K562 (cell line): Measurements from ENCODE around the gene EEA1. TPM values are rescaled to one million over a fixed set of nuclear protein-coding genes. Genes with fewer than 3 reads are reported as not detected.

Experiments
- ATAC-seq: fragments of 200-7000 bp; cut with Tn5 transposase; 3 replicates; pipeline ENCODE4 v1.9.1; 2020; ENCODE audit warnings: moderate library complexity
- BruUV-seq: library from RNA; stranded (reverse); fragments of 400-500 nt; replicated peaks from 2 replicates; lab custom pipeline; 2021; lab: Mats Ljungman, UMichigan
- CTCF ChIA-PET: fragments of 300-600 bp; formaldehyde crosslinking; extraction: SDS; loops from one replicate; lab custom pipeline; 2021; ENCODE audit warnings: low intra/inter-chr PET ratio; lab: Yijun Ruan, JAX
- POLR2A ChIA-PET: fragments of 300-600, 350-650 bp; sonication (Branson Sonifier 250); formaldehyde crosslinking; extraction: SDS; loops from one replicate; lab custom pipeline; 2021; ENCODE audit warnings: antibody characterized with exemption, inconsistent platforms; lab: Yijun Ruan, JAX
- DNase-seq, 4 experiments: peaks; one replicate each; pipeline versions ENCODE4 v3.0.0 to v3.0.0-alpha.2; 2011 to 2018; ENCODE audit warnings: low spot score in 3 of 4, mixed read lengths in 3 of 4; ENCODE audit errors: extremely low read depth in 1 of 4
- FAIRE-seq: peaks from 2 replicates; lab custom pipeline; 2011; peaks lifted over from hg19 to GRCh38; lab: Jason Lieb, UNC
- H2AFZ ChIP-seq: 2 replicates; pipeline ENCODE4 v1.6.0; 2011; ENCODE audit warnings: low read depth, low read length, control low read depth, inconsistent platforms
- H3K27ac ChIP-seq: fragments of 200-600 bp; 3 replicates; pipeline ENCODE4 v1.8.0; 2011; ENCODE audit warnings: low read depth, mild to moderate bottlenecking, control low read depth, inconsistent platforms, low read length, moderate library complexity, mixed read lengths; ENCODE audit errors: extremely low read depth
- H3K27me3 ChIP-seq, 2 experiments: fragments of 300-600 bp in 1 of 2; 2 replicates in 1 of 2; 3 replicates in 1 of 2; pipeline versions ENCODE4 v1.6.0 to v1.8.0; 2011; ENCODE audit warnings: inconsistent platforms in 2 of 2, low read length in 2 of 2, mild to moderate bottlenecking in 1 of 2, mixed read lengths in 1 of 2, moderate library complexity in 1 of 2; ENCODE audit not compliant: control insufficient read depth in 2 of 2, insufficient read depth in 2 of 2
- H3K36me3 ChIP-seq: fragments of 300-600 bp; 3 replicates; pipeline ENCODE4 v1.8.0; 2011; ENCODE audit warnings: mild to moderate bottlenecking, low read length, inconsistent platforms; ENCODE audit not compliant: control insufficient read depth, insufficient read depth
- H3K4me1 ChIP-seq, 2 experiments: fragments of 200-600 bp in 1 of 2; replicated peaks in 1 of 2; 2 replicates in 1 of 2; 3 replicates in 1 of 2; pipeline versions ENCODE4 v1.5.1 to v1.8.0; 2011; ENCODE audit warnings: inconsistent platforms in 2 of 2, low read length in 2 of 2, mild to moderate bottlenecking in 1 of 2, mixed read lengths in 1 of 2, moderate library complexity in 1 of 2; ENCODE audit not compliant: control insufficient read depth in 2 of 2, insufficient read depth in 2 of 2
- H3K4me2 ChIP-seq: 2 replicates; pipeline ENCODE4 v1.6.1; 2011; ENCODE audit warnings: low read length, control low read depth, inconsistent platforms, mixed read lengths; ENCODE audit not compliant: insufficient read depth
- H3K4me3 ChIP-seq: fragments of 200-600 bp; sonication (generic), shearing (Covaris generic); 2 replicates; pipeline ENCODE4 v1.5.1; 2016; ENCODE audit warnings: control low read depth, inconsistent platforms
- H3K79me2 ChIP-seq: fragments of 200-600 bp; 3 replicates; pipeline ENCODE4 v1.8.0; 2011; ENCODE audit warnings: low read length, inconsistent platforms; ENCODE audit not compliant: control insufficient read depth, insufficient read depth
- H3K9ac ChIP-seq, 2 experiments: 2 replicates each; pipeline versions ENCODE4 v1.6.0 to v1.6.1; 2011; ENCODE audit warnings: low read depth in 2 of 2, low read length in 2 of 2, control low read depth in 1 of 2, inconsistent platforms in 1 of 2, mild to moderate bottlenecking in 1 of 2, mixed read lengths in 1 of 2; ENCODE audit not compliant: insufficient read depth in 1 of 2
- H3K9me1 ChIP-seq: one replicate; pipeline ENCODE4 v1.6.0; 2011; ENCODE audit warnings: inconsistent platforms, mild to moderate bottlenecking, low read length, moderate library complexity; ENCODE audit not compliant: control insufficient read depth, insufficient read depth
- H3K9me3 ChIP-seq: replicated peaks from 2 replicates; pipeline ENCODE4 v1.5.1; 2011; ENCODE audit warnings: low read depth, low read length, inconsistent platforms; ENCODE audit not compliant: control insufficient read depth, insufficient read depth
- H4K20me1 ChIP-seq: replicated peaks from 2 replicates; pipeline ENCODE4 v1.6.1; 2011; ENCODE audit warnings: low read length, inconsistent platforms, mixed read lengths; ENCODE audit not compliant: control insufficient read depth, insufficient read depth
- ASH1L ChIP-seq: fragments of 450-650 bp; IDR thresholded peaks from 2 replicates; pipeline ENCODE4 v1.6.1; 2018; ENCODE audit warnings: borderline replicate concordance, mild to moderate bottlenecking, low read depth; ENCODE audit not compliant: partially characterized antibody
- BHLHE40 ChIP-seq: IDR thresholded peaks from 2 replicates; pipeline ENCODE4 v1.6.1; 2011; ENCODE audit warnings: low read length, improper control_type of control experiment
- CBFB ChIP-seq: sonication (generic); formaldehyde crosslinking; IDR thresholded peaks from 2 replicates; pipeline ENCODE4 v1.4.0; 2020; ENCODE audit warnings: mild to moderate bottlenecking, missing genetic modification reagents
- CBX2 ChIP-seq: fragments of 200-600 bp; sonication (generic); IDR thresholded peaks from one replicate; pipeline ENCODE4 v1.6.1; 2012; ENCODE audit warnings: mild to moderate bottlenecking, low read length, inconsistent platforms; ENCODE audit not compliant: insufficient read depth, poor library complexity, severe bottlenecking
- ELF2 ChIP-seq: fragments of 250-450 bp; sonication (Bioruptor Pico); IDR thresholded peaks from 2 replicates; pipeline ENCODE4 v1.5.0; 2021; ENCODE audit warnings: mild to moderate bottlenecking
- MAZ ChIP-seq, 2 experiments: fragments of 450-650 bp in 1 of 2; sonication (generic) in 1 of 2; formaldehyde crosslinking; IDR thresholded peaks in 1 of 2; conservative IDR thresholded peaks in 1 of 2; 2 replicates each; pipeline versions ENCODE4 v1.4.0 to v1.5.0; 2020; ENCODE audit warnings: mild to moderate bottlenecking in 1 of 2, missing genetic modification reagents in 1 of 2
- MEIS2 ChIP-seq: fragments of 450-650 bp; IDR thresholded peaks from 2 replicates; pipeline ENCODE4 v1.6.1; 2014; ENCODE audit warnings: mild to moderate bottlenecking; ENCODE audit not compliant: partially characterized antibody
- NR2F6 ChIP-seq: fragments of 450-650 bp; formaldehyde crosslinking; IDR thresholded peaks from 2 replicates; pipeline ENCODE4 v1.4.0; 2020; ENCODE audit warnings: mild to moderate bottlenecking
- NR3C1 ChIP-seq: sonication (generic); formaldehyde crosslinking; IDR thresholded peaks from 2 replicates; pipeline ENCODE4 v1.8.1; 2022; ENCODE audit warnings: missing genetic modification reagents
- SFPQ ChIP-seq: fragments of 200-400 bp; formaldehyde crosslinking; IDR thresholded peaks from 2 replicates; pipeline ENCODE4 v1.6.1; 2017; ENCODE audit warnings: mild to moderate bottlenecking, low read depth, low read length, moderate library complexity
- ZBTB11 ChIP-seq, 3 experiments: fragments of 200-800 bp in 1 of 3; fragments of 250-450 bp in 1 of 3; fragments of 450-650 bp in 1 of 3; sonication (Bioruptor Pico) in 1 of 3; sonication (Bioruptor generic) in 1 of 3; formaldehyde crosslinking in 1 of 3; IDR thresholded peaks; 2 replicates each; pipeline versions ENCODE4 v1.6.1 to v1.8.0; 2016 to 2022; ENCODE audit warnings: mild to moderate bottlenecking in 2 of 3, missing genetic modification characterization in 2 of 3, missing compliant biosample characterization in 1 of 3, moderate library complexity in 1 of 3
- ZNF143 ChIP-seq: sonication (generic); formaldehyde crosslinking; IDR thresholded peaks from 2 replicates; pipeline ENCODE4 v1.9.0; 2022; ENCODE audit warnings: mild to moderate bottlenecking, missing genetic modification reagents
- WGBS: fragments of 100-300 bp; shearing (Covaris generic); methylation state at CpG from one replicate; pipeline ENCODE4 v1.1.6; 2016; ENCODE audit warnings: low coverage, mixed read lengths; ENCODE audit not compliant: insufficient coverage; ENCODE audit errors: missing lambda C conversion rate; 5-methylcytosine and 5-hydroxymethylcytosine counted together
- in situ Hi-C: fragments of 300-500 bp; cut with MboI; formaldehyde crosslinking; loops from 4 replicates; pipeline ENCODE4 v1.15.0; 2018; ENCODE audit warnings: inconsistent platforms, mixed read lengths
- intact Hi-C: fragments of 100-400 bp; cut with micrococcal nuclease; formaldehyde crosslinking; loops from 2 replicates; pipeline ENCODE4 v1.14.2; 2022
- polyA plus RNA-seq, 8 experiments: library from polyadenylated mRNA; depleted of rRNA in 4 of 8; stranded (reverse) in 5 of 8; unstranded in 3 of 8; fragments of >200 nt; fragmentation: Nextera tagmentation in 2 of 8; fragmentation: Illumina TruSeq in 1 of 8; extraction: Ambion mirVana in 2 of 8; extraction: Trizol in 1 of 8; gene quantifications; 2 replicates each; pipeline versions ENCODE4 v1.2.1 to v1.2.3, GENCODE V29; 2011 to 2014; ENCODE audit warnings: inconsistent platforms in 1 of 8, missing spikeins in 1 of 8
- total RNA-seq, 7 experiments: library from RNA; depleted of rRNA in 6 of 7; stranded (reverse); fragments of >200 nt in 6 of 7; fragmentation: Illumina TruSeq in 2 of 7; extraction: Trizol in 2 of 7; gene quantifications; 2 replicates each; pipeline versions ENCODE4 v1.2.1 to v1.2.3, GENCODE V29; 2011 to 2021; ENCODE audit warnings: low replicate concordance in 1 of 7
- TF ChIP-seq, protein P1 (sequence below): sonication (generic); formaldehyde crosslinking; IDR thresholded peaks from 2 replicates; pipeline ENCODE4 v1.8.0; 2023; ENCODE audit warnings: mild to moderate bottlenecking, missing genetic modification reagents

The EEA1 gene
- total and polyA plus RNA-seq, 9 of the 15 experiments (the other 6 are each of a cell fraction or from before 2014, with no cell fraction given): 3.5 to 17.1 (median 7.5) TPM

GRCh38 chr12:92747151-92747550 is 181.9 kb downstream of the EEA1 start:
- no TSS peak for BruUV-seq
- Histone ChIP-seq H3K9ac (no peak overlapping the region), H3K4me3 (no peak overlapping the region), H3K4me2 (no peak overlapping the region), H3K79me2 (no peaks in the 10 kb centered on the region), H4K20me1 (no peaks in the 10 kb centered on the region), H3K27me3 (peaks cover 8 to 28% of the 10 kb centered on the region in 2 experiments; a peak in 4 of 5 replicates), H3K4me1 (no peaks in the 10 kb centered on the region; a peak in 1 of 5 replicates), H3K27ac (no peak overlapping the region), H2AFZ (no peak overlapping the region), H3K36me3 (no peaks in the 10 kb centered on the region), H3K9me1 (no peaks in the 10 kb centered on the region), H3K9me3 (no peaks in the 10 kb centered on the region)
- in situ Hi-C loops (no loop called here), intact Hi-C loops (no loop called here)
- ChIA-PET POLR2A (no interaction called here), CTCF (no interaction called here)
- FAIRE-seq (no peak), DNase-seq (no peak), ATAC-seq (no peak)
- 0% methylated on average over 1 of the region's 1 CpG for WGBS
- no peak for TF ChIP-seq BHLHE40
- no peak for TF ChIP-seq ZBTB11 (CRISPR knock-in tag; IDR thresholded peaks at IDR 0.05)
- TF ChIP-seq CBFB (CRISPR knock-in tag): no peak
- TF ChIP-seq ELF2 (CRISPR knock-in tag): no peak
- TF ChIP-seq ZNF143 (CRISPR knock-in tag): no peak
- no peak for TF ChIP-seq SFPQ
- no peak for TF ChIP-seq MAZ (CRISPR knock-in tag; conservative IDR thresholded peaks at IDR 0.05 in 1 of 2, IDR thresholded peaks at IDR 0.05 in 1 of 2)
- TF ChIP-seq ASH1L: no peak
- no peak for TF ChIP-seq CBX2
- TF ChIP-seq NR3C1 (CRISPR knock-in tag): no peak
- no peak for TF ChIP-seq MEIS2
- TF ChIP-seq, protein P1, sequence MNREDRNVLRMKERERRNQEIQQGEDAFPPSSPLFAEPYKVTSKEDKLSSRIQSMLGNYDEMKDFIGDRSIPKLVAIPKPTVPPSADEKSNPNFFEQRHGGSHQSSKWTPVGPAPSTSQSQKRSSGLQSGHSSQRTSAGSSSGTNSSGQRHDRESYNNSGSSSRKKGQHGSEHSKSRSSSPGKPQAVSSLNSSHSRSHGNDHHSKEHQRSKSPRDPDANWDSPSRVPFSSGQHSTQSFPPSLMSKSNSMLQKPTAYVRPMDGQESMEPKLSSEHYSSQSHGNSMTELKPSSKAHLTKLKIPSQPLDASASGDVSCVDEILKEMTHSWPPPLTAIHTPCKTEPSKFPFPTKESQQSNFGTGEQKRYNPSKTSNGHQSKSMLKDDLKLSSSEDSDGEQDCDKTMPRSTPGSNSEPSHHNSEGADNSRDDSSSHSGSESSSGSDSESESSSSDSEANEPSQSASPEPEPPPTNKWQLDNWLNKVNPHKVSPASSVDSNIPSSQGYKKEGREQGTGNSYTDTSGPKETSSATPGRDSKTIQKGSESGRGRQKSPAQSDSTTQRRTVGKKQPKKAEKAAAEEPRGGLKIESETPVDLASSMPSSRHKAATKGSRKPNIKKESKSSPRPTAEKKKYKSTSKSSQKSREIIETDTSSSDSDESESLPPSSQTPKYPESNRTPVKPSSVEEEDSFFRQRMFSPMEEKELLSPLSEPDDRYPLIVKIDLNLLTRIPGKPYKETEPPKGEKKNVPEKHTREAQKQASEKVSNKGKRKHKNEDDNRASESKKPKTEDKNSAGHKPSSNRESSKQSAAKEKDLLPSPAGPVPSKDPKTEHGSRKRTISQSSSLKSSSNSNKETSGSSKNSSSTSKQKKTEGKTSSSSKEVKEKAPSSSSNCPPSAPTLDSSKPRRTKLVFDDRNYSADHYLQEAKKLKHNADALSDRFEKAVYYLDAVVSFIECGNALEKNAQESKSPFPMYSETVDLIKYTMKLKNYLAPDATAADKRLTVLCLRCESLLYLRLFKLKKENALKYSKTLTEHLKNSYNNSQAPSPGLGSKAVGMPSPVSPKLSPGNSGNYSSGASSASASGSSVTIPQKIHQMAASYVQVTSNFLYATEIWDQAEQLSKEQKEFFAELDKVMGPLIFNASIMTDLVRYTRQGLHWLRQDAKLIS (CRISPR knock-in tag): no peak
- TF ChIP-seq NR2F6: no peak
